NOMO-1 treated with dmso at 0.1 percent for 144 hours (cell line): ENCODE measurements around the gene KDM5B.
"Not testable (repeated sequence)": the region's sequence is repeated elsewhere in the genome, so short reads cannot be mapped to it uniquely, and the experiment has no call there.

Experiments used
- DNase-seq: peaks from one replicate; lab custom pipeline; 2025; ENCODE audit not compliant: unreplicated experiment; lab: John Stamatoyannopoulos, UW

The KDM5B gene

DNA sequence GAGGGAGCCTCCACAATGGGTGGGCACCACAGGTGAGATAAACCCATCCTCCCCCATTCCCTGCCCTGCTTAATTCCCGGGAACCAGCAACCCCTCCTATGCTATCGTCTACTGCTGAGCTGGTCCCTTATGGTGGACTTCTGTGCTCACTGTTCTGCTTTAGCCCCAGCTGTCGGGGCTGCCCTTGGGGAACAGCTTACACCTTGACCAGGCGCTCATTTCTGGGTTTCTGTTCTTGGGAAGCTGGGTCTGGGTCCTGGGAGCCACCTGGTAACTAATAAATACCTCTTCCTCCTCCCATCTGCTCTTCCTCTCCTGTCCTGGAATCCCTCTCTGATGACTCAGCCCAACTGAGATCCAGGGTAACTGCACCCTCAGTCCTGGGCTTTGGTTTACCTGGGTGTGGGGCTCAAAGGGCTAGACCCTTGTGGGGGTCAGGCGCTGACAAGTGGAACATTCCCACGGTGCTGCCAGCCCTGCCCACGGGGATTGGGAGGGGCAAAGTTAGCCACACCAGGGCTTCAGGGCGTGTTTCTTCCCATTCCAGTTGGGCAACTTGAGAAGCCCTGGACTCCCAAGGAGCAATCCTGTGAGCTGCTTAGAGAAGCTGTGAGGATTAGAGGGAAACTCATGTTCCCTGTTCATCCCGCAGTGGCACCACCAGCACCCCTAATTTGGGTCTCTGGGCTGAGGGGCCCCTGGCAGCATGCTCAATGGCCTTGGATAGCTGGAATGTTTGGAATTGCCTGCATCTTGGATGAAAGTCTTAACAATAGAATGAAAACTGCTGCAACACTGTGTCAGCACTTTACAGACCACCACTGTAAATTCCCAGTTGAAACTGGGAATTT is 4.2 kb upstream of the KDM5B start:
- no peak for DNase-seq

DNA sequence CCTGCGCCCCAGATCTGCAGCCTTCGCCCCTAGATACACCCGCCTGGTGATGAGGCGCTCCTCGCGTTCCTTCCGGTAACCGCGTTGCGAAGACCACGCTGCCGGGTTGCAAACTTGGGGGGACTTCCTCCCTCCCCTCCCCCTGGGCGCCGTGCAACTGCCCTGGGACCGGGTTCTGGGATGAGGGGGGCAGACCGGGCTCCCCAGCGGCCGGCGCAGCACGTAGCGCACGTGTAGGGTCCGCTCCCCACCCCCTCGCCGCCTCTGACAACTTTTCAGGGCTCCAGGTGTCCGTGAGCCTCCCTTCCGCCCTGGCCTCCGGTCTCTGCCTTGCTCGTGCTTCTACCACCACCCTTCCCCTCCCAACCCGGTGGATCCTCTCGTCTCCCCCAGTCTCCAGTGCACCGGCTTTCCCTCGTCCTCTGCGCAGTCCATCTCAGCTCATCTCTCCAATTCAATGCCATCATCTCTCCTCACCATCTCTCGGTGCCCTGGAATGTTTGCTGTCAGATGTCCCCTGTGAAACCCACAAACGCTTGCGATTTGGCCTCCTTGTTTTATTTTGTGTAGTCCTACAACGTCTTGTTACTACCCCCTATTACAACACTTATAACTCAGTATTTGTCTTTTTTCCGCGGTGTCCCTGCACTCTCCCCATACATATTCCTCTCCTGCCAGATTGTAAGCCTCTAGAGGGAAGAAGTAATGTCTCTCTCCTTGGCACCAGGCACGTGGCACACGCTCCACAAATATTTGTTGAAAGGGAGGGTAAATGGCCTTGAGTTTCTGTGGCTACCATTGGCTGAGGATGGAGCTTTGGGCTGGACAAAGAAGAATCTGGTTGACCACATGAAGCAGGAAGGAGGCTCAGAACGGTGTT is 3.3 kb upstream of the KDM5B start:
- DNase-seq = no peak

DNA sequence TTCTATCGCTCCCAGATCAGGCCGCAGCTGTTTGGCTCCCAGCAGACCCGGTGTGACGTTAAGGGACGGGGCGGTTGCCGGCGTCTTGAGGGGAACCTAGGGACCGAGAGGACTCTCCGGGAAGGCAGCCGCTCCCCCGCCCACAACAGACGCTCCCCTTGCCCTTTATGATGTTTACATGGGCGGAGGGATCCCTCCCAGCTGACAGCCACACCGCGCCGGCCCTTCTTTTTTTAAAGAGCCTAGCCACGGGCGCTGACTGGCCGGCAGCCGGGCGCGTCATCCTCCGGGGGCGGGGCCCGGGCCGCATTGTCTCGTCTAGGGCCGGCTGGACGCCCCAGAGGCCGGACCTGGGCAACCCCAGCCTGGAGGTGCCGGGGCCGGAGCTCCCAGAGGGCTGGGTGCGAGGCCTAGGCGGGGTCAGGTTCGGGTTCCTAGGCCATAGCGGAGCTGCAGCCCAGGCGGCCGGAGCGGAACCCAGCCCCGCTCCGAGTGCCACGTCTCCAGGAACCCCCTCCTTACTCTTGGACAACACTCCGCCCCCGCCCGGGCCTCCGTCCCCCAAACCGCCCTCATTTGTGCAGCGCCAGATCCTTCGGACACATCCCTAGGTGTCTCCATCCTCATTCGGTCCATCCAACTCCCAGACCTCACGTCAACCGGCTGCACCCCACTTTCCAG is 2.5 kb upstream of the KDM5B start, which contains the start of gene PCAT6:
TSS of gene PCAT6 (plus strand) at position 340 of the 681 bp plus-strand sequence.
- peak; percentile 67 for DNase-seq

DNA sequence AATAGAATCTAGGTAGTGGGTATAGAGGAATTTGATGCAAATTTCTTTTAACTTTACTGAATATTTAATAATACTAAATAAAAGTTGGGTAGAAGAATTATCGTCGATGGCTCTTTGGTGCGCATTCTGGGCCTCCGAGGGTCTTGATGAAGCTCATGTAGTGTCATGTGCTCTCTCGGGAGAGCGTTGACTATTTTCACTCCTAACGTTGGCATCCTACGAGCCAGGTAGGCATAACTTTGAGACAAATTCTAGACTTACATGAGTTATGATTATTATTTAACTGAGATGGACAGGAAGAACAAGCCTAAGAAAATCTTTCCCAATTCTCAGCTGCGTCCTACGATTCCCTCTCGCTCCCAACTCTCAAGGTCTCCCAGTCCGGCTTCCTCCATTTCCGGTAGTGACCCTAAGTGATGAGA is 2.0 kb upstream of the KDM5B start:
- no peak for DNase-seq

DNA sequence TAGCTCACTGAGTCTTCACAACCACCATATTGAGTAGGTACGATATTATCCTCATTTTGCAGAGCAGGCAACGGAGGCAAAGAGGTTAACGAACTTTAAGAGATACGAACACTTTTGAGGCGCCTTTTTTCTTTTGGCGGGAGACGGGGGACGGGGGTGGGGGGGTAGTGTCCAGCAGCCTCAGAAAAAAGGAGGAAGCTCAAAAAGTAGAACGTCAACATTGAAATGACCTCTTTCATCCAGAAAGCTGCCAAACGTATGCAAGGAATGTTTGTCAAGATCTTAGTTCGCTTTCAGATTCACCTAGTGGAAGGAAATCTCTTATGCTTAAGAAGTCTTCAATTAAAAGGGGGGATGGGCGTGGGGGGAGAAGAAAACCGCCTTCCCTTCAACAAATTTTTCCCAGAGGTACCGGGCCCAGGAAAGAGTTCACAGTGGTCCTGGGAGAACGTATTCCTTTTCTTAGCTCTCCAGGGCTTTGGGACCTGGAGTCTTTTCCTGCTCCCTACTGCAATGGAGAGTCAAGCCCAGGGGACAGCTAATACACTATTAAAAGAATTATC is 1.5 kb upstream of the KDM5B start:
- DNase-seq = no peak

DNA sequence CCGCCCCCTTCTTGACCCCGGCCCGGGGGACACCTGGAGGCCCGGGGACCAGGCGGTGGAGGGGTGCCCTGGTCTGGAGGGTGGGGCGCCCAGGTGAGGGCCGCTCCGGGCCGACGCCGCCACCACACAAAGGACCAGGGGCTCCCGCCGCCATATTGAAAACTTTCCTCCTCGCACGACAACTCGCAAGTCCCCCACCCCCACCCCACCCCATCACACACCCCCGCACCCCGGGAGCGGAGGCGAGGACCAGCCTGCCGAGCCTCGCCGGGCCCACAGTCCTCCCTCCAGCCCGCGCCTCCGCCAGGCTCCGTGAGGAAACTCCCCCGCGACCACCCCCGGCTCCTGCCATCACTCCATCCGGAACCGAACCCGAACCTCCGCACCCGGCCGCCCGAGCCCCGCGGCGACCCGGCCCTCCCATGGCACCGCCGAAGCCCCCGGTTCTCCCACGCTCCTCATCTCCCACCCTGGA is 733 bp downstream of the KDM5B start:
- no peak for DNase-seq

DNA sequence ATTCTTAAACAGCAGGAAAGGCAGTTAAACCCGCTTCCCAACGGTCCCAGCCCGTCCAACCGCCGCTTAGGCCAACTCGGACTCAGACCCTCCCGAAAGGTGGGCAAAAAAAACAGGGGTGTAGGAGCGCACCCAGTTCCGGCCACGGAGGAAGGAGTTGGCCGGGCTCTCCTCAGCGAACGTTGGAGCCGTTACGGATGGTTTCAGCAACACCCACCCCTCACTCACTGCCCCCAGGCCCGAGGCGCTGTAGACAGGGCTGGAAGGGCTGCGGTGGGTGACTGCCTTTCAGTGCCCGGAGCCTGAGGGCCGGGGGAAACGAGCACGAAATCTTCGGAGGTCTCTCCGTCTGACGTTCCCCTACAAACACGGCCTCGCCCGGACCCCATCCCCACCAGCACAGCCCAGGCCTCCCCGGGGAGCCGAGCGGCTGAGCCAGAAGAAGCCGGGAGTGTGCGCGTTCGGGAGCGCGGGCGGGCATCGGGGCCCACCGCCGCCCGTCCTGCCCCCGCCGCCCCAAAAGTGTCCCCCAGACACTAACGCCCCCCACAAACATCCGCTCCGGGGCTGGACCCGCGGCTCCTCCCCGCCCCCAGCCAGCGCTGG is 1.3 kb downstream of the KDM5B start:
- DNase-seq = no peak

DNA sequence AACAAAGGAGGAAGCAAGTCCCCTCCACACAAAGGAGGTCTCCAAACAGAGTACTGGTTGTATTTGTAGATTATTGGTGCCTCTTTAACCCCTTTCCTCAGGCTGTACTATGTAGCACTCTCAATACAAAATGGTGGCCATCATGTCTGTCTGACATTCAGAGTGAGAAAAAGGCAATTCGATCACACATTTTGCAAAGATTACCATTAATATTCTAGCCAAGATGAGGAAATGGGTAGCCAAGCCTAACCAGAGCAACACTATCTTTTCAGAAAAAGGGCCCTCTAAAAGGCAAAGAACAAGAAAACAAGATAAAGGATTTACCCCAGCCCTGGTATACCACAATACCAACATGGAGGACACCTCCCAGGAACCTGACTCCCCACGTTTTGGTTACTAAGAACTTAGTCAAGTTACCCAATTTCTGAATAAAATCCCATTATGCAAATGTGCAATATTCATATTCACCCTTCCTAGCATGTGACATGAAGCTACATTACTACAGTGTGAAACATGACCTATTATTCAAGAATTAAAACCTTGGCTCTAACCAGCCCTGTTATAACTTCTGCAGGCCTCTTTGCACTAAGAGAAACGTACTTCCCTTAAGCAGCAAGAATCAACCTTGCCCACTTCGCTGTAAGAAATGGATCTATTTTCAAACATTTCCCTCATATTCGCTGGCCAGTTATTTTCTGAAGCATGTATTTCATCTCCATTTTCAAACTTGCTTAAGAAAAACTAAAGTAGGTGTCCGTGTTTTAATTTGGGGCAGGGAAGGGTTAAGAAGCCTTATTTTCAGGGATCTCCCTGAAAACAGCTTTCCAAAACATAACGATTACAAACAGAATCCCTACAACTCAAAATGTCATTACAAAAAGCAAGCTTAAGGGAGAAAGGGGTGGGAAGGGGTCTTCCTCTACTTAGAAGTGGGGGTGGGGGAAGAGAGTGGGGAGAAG is 2.1 kb downstream of the KDM5B start:
- DNase-seq = no peak

DNA sequence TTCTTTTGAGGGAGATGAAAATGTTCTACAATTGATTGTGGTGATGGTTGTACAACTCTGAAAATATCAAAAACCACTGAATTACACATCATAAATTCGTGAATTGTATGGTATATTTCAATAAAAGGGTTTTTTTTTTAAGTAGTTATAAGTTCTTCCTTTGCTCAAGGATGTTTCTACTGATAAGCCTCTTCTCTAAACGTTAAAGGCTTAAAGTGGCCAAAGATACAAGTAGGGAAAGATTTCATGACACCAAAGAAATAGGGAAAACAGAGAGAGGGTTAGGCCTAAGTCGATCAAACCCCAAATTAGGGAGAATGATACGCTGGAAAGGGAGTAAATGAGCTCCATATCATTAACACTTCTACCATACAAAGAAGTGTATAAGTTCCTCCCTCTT is 4.1 kb downstream of the KDM5B start:
- DNase-seq = no peak

DNA sequence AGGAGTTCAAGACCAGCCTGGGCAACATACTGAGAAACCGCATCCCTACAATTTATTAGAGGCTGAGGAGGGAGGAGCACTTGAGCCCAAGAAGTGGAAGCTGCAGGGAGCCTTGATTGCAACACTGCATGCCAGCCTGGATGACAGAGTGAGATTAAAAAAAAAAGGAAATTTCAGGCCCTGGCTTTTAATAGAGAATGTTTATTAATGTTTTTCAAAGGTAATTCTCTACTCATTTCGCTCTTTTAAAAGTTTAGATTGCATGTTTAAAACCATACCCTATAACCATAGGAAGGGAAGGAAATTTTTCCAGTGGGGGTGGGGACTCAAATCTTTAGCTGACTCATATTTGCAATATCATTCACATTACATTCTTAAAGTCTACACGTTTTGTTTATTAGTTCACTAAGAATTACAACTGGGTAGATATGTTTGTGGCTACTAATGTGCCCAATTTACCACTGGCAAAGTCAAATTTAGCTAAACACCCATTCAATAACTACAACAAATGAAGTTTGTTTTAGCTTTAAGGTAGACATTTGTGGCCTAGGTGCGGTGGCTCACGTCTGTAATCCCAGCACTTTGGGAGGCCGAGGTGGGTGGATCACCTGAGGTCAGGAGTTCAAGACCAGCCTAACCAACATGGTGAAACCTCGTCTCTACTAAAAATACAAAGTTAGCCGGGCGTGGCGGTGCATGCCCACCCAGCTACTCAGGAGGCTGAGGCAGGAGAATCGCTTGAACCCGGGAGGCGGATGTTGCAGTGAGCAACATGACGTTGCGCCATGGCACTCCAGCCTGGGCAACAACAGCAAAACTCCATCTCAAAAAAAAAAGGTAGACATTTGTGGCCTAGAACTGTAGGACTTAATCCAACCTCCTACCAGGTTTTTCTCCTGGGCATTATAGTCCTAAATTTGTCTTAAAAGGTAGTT is 5.0 kb downstream of the KDM5B start:
- no peak for DNase-seq

DNA sequence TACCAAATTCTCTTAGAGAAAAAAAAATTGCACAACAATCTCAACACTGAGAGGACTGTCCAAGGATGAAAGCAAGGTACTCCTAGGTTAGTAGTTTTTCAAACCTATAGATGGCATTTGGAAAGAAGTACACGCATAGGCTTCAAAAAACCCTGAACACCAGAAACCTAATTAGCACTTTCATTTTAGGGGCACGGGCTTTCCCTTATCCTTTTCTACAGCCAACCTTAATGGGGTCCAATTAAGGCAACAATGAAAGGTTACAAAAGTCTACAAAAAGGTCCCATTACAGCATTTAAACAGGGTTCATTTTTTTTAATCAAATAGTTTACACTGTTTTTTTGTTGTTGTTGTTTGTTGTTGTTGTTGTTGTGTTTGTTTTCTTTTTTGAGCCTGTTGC is 6.2 kb downstream of the KDM5B start:
- no peak for DNase-seq

DNA sequence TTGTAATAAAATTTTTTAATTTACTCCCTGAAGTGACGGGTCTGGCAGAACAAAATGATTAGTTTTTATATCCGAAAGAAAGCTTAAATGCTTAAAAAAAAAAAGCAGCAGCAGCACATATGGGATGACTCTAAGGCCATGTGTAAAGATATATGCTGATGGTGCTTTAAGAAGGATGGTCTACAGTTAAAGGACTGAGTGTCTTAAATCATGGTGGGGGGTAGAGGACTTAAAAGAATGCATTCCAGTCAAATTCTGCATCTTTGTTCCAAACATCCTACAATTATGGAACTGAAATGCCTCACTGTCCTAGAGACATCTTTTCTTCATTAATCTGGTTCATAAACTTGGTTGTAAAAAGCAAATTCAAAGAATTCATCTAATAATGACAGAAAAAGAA is 7.0 kb downstream of the KDM5B start:
- no peak for DNase-seq

DNA sequence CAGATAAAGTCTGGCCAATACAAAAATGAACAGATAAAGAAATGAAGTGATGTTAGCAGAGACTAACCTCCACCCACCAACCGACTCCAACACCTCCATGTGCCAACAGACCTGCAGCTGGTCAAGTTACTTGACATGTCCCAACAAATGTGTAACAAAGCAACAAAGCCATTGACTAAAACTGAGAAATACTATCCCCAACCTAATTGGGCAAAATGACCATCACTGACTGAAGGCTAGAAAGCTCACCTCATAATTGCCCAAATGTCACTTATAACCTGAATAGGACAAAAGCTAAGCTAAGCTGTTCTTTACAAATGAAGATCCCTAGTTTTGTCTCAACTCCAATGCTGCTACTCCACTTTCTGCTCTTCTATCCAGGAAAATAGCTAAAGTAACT is 7.5 kb downstream of the KDM5B start:
- DNase-seq = no peak

DNA sequence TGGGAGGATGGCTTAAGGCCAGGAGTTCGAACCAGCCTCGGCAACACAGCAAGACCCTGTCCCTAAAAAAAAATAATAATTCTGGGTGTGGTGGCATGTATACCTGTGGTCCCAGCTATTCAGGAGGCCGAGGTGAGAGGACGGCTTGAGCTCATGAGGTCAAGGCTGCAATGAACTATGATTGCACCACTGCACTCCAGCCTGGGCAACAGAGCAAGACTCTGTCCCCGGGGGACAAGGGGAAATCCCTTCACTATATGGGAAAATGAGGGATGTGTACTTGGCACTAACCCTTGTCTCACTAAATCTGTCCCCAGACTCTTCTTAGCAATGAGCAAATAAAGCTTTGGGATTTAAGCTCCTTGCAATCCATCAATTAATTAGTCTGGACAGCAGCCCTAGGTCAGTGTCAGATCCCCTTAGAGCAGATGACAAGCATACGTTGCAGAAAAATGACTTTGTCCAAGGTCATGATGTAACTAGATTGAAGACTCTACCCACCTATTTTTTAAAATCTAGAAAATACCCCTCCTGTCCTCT is 9.4 kb downstream of the KDM5B start:
- DNase-seq = no peak

DNA sequence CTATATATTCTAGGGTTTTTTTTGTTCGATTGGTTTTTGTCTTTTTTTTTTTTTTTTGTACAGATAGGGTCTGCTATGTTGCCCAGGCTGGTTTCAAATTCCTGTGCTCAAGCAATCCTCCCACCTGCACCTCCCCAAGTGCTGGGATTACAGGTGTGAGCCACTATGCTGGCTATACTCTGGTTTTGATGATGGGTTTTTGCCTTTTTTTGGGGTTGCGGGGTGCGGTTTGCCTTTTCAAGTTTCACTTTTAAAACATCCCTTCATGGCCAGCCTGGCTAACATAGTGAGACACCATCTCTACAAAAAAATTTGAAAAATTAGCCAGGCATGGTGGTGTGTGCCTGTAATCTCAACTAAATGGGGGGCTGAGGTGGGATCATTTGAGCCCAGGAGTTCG is 10.0 kb downstream of the KDM5B start:
- no peak for DNase-seq

DNA sequence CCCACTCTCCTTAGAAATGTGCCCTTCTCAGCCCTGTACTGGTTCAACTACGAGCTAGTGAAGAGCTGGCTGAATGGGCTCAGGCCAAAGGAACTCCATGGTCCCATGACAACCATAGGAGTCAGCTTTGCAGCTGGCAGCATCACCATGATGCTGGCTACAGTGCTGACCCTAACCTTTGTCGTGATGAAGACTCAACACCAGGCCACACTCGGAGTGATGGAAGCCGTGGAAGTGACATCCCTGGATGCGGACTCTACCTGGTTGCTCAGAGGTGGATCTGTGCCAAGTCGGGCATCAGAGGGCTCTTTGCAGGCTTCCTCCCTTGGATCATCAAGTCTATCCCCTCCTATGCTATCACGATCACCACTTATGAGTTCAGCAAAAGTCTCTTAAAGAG is 11.6 kb downstream of the KDM5B start:
- DNase-seq = no peak

DNA sequence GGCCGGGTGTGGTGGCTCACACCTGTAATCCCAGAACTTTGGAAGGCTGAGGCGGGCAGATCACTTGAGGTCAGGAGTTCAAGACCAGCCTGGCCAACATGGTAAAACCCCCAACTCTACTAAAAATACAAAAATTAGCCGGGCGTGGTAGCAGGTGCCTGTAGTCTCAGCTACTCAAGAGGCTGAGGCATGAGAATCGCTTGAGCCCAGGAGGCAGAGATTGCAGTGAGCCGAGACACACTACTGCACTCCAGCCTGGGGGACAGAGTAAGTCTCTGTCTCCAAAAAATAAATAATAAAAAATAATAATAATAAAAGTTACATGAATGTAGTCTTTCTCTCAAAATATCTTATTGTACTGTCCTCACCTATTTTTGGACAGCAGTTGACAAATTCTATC is 13.3 kb downstream of the KDM5B start:
- DNase-seq = not testable (repeated sequence)

DNA sequence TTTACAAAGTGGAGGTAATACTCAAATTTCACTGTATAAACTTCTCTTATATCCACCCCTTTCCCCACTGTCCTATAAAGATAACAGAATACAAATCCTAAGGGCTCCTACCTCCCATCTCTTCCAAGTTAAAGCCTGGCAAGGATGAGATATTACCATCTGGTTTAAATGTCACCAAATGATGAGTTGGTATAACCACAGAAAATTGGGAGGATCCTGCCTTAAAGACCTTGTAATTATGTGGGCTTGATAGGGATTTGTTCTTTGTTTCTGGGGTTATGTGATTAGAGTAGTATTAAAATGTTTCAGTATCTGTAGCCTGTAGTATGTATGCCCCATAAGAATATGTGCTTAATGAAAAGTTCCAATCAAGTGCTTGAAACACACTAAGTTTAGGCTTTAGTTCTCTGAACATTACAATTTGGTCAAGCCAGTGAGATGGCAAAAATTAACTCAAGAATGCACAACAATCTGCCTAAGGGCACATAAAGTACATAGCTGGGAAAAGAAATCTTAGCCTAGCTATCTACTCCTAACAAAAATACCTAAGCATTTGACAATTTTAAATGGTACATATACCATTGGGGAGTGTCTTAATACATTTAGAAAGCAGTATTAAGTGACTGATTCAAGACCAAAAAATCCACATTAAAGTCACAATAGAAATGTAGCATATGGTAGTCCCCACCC is 14.0 kb downstream of the KDM5B start:
- no peak for DNase-seq
